H1 (cell line): ENCODE data around the gene MYBPC3. TPM values are rescaled to one million over a fixed set of nuclear protein-coding genes. Genes with fewer than 3 reads are reported as not detected.

ENCODE experiments used
- CTCF ChIA-PET: fragments of 300-600 bp; sonication (Branson Sonifier 250); formaldehyde crosslinking; loops from one replicate; lab custom pipeline; 2021; ENCODE audit not compliant: partially characterized antibody; lab: Charles Lee
- POLR2A ChIA-PET: fragments of 300-600 bp; sonication (Branson Sonifier 250); formaldehyde crosslinking; loops from one replicate; lab custom pipeline; 2021; ENCODE audit warnings: inconsistent platforms; ENCODE audit not compliant: partially characterized antibody; lab: Charles Lee
- DNase-seq, 2 experiments: peaks; one replicate each; pipeline versions ENCODE4 v3.0.0 to v3.0.0-alpha.2; 2010 to 2022; ENCODE audit warnings: low spot score in 2 of 2, low read depth in 1 of 2, mixed read lengths in 1 of 2
- FAIRE-seq: peaks from 2 replicates; lab custom pipeline; 2011; peaks lifted over from hg19 to GRCh38; lab: Jason Lieb, UNC
- H2AFZ ChIP-seq: 2 replicates; pipeline ENCODE4 v1.8.1; 2012; ENCODE audit warnings: low read length, inconsistent platforms
- H2AK5ac ChIP-seq: 2 replicates; pipeline ENCODE4 v1.6.1; 2013; ENCODE audit warnings: low read depth, low read length
- H2BK120ac ChIP-seq: replicated peaks from 2 replicates; pipeline ENCODE3; 2013; ENCODE audit warnings: low read depth, low read length, inconsistent platforms
- H2BK12ac ChIP-seq: 2 replicates; pipeline ENCODE4 v1.6.1; 2013; ENCODE audit warnings: low read depth, low read length
- H2BK15ac ChIP-seq: 2 replicates; pipeline ENCODE4 v1.6.1; 2013; ENCODE audit warnings: low read length
- H2BK20ac ChIP-seq: 2 replicates; pipeline ENCODE4 v1.6.1; 2013; ENCODE audit warnings: low read length
- H2BK5ac ChIP-seq: 2 replicates; pipeline ENCODE4 v1.6.1; 2013; ENCODE audit warnings: low read depth, low read length
- H3K14ac ChIP-seq: 2 replicates; pipeline ENCODE4 v1.6.1; 2013; ENCODE audit warnings: inconsistent platforms; ENCODE audit not compliant: insufficient read length
- H3K18ac ChIP-seq: 2 replicates; pipeline ENCODE4 v1.6.1; 2013; ENCODE audit warnings: low read length; ENCODE audit errors: extremely low read depth
- H3K23ac ChIP-seq: 2 replicates; pipeline ENCODE4 v1.6.1; 2013; ENCODE audit warnings: inconsistent platforms; ENCODE audit not compliant: insufficient read length
- H3K23me2 ChIP-seq: 2 replicates; pipeline ENCODE4 v1.6.1; 2013; ENCODE audit warnings: low read depth, low read length
- H3K27ac ChIP-seq: 2 replicates; pipeline ENCODE4 v1.6.1; 2011; ENCODE audit warnings: low read depth, low read length, inconsistent platforms
- H3K27me3 ChIP-seq, 4 experiments: replicated peaks in 1 of 4; 1 replicate in 1 of 4; 2 replicates in 3 of 4; pipeline versions ENCODE4 v1.6.1 to v1.8.1; 2011 to 2013; ENCODE audit warnings: low read length in 3 of 4, mild to moderate bottlenecking in 3 of 4, inconsistent platforms in 2 of 4, mixed read lengths in 2 of 4, moderate library complexity in 1 of 4; ENCODE audit not compliant: control insufficient read depth in 3 of 4, insufficient read depth in 3 of 4; ENCODE audit errors: extremely low read depth in 1 of 4
- H3K36me3 ChIP-seq, 4 experiments: 2 replicates each; pipeline versions ENCODE4 v1.6.1 to v1.8.1; 2011 to 2013; ENCODE audit warnings: mild to moderate bottlenecking in 4 of 4, low read length in 3 of 4, moderate library complexity in 2 of 4, control low read depth in 1 of 4, inconsistent platforms in 1 of 4; ENCODE audit not compliant: insufficient read depth in 4 of 4, control insufficient read depth in 2 of 4
- H3K4ac ChIP-seq: replicated peaks from 2 replicates; pipeline ENCODE3; 2013; ENCODE audit warnings: low read length, low read depth, mixed read lengths, inconsistent platforms; ENCODE audit not compliant: insufficient read length
- H3K4me1 ChIP-seq, 4 experiments: replicated peaks in 1 of 4; 1 replicate in 1 of 4; 2 replicates in 3 of 4; pipeline versions ENCODE4 v1.6.1 to v1.8.1; 2011 to 2013; ENCODE audit warnings: low read length in 3 of 4, inconsistent platforms in 2 of 4, mixed read lengths in 1 of 4; ENCODE audit not compliant: insufficient read depth in 4 of 4, control insufficient read depth in 3 of 4
- H3K4me2 ChIP-seq, 2 experiments: 2 replicates each; pipeline versions ENCODE4 v1.6.1 to v1.8.1; 2011 to 2013; ENCODE audit warnings: low read depth in 2 of 2, low read length in 2 of 2, control low read depth in 1 of 2, inconsistent platforms in 1 of 2, mild to moderate bottlenecking in 1 of 2; ENCODE audit not compliant: insufficient read depth in 1 of 2
- H3K4me3 ChIP-seq, 4 experiments: fragments of 200-600, 300-600 bp in 1 of 4; sonication (generic), shearing (Covaris generic), sonication (Bioruptor Twin) in 1 of 4; 2 replicates each; pipeline versions ENCODE4 v1.5.1 to v1.8.1; 2011 to 2016; ENCODE audit warnings: low read length in 4 of 4, low read depth in 3 of 4, control low read depth in 2 of 4, inconsistent platforms in 2 of 4, mild to moderate bottlenecking in 2 of 4, mixed read lengths in 1 of 4, moderate library complexity in 1 of 4; ENCODE audit not compliant: insufficient read depth in 2 of 4; ENCODE audit errors: extremely low read depth in 1 of 4
- H3K56ac ChIP-seq: replicated peaks from 2 replicates; pipeline ENCODE3; 2013; ENCODE audit warnings: low read depth, mild to moderate bottlenecking, mixed read lengths, low read length, inconsistent platforms; ENCODE audit not compliant: insufficient read length
- H3K79me1 ChIP-seq: 2 replicates; pipeline ENCODE4 v1.6.1; 2013; ENCODE audit warnings: low read depth, low read length, control low read depth
- H3K79me2 ChIP-seq, 2 experiments: 2 replicates each; pipeline versions ENCODE4 v1.6.1 to v1.8.1; 2012 to 2013; ENCODE audit warnings: low read length in 2 of 2, mild to moderate bottlenecking in 2 of 2, inconsistent platforms in 1 of 2; ENCODE audit not compliant: insufficient read depth in 2 of 2, control insufficient read depth in 1 of 2
- H3K9ac ChIP-seq, 4 experiments: replicated peaks in 1 of 4; 1 replicate in 1 of 4; 2 replicates in 3 of 4; pipeline versions ENCODE4 v1.6.1 to v1.8.1; 2011 to 2013; ENCODE audit warnings: low read depth in 3 of 4, low read length in 3 of 4, control low read depth in 2 of 4, mild to moderate bottlenecking in 2 of 4, moderate library complexity in 2 of 4, inconsistent platforms in 1 of 4; ENCODE audit errors: extremely low read depth in 1 of 4
- H3K9me3 ChIP-seq, 2 experiments: 2 replicates each; pipeline versions ENCODE4 v1.6.1 to v1.8.1; 2012 to 2013; ENCODE audit warnings: mild to moderate bottlenecking in 2 of 2, moderate library complexity in 2 of 2, control low read depth in 1 of 2, inconsistent platforms in 1 of 2, low read depth in 1 of 2, low read length in 1 of 2, mixed read lengths in 1 of 2; ENCODE audit not compliant: insufficient read depth in 2 of 2
- H4K20me1 ChIP-seq, 2 experiments: replicated peaks in 1 of 2; 2 replicates each; pipeline versions ENCODE3 to v1.8.1; 2011 to 2013; ENCODE audit warnings: inconsistent platforms in 2 of 2, low read length in 2 of 2, mild to moderate bottlenecking in 1 of 2; ENCODE audit not compliant: insufficient read depth in 2 of 2, control insufficient read depth in 1 of 2
- H4K5ac ChIP-seq: 2 replicates; pipeline ENCODE4 v1.6.1; 2013; ENCODE audit warnings: low read length, low read depth, mixed read lengths, inconsistent platforms; ENCODE audit not compliant: insufficient read length
- H4K8ac ChIP-seq: 2 replicates; pipeline ENCODE4 v1.8.0; 2013; ENCODE audit warnings: mild to moderate bottlenecking, moderate library complexity, low read length, inconsistent platforms; ENCODE audit not compliant: insufficient read depth; ENCODE audit errors: extremely low read depth
- H4K91ac ChIP-seq: replicated peaks from 2 replicates; pipeline ENCODE3; 2013; ENCODE audit warnings: low read length, mixed read lengths, inconsistent platforms; ENCODE audit not compliant: insufficient read length
- BACH1 ChIP-seq: IDR thresholded peaks from 2 replicates; pipeline ENCODE4 v1.6.1; 2012; ENCODE audit warnings: low read length, improper control_type of control experiment
- CEBPB ChIP-seq: IDR thresholded peaks from 2 replicates; pipeline ENCODE4 v1.6.1; 2012; ENCODE audit warnings: low read depth, low read length
- CHD2 ChIP-seq: IDR thresholded peaks from 2 replicates; pipeline ENCODE4 v1.6.1; 2012; ENCODE audit warnings: low read length, improper control_type of control experiment
- CTBP2 ChIP-seq: IDR thresholded peaks from 2 replicates; pipeline ENCODE4 v1.7.0; 2011; ENCODE audit warnings: borderline replicate concordance, mild to moderate bottlenecking, moderate library complexity, mixed read lengths, low read length; ENCODE audit not compliant: insufficient read depth, insufficient read length
- E2F6 ChIP-seq: IDR thresholded peaks from 2 replicates; pipeline ENCODE4 v1.6.1; 2012; ENCODE audit warnings: inconsistent platforms
- FOSL1 ChIP-seq: IDR thresholded peaks from 2 replicates; pipeline ENCODE4 v1.6.1; 2011; ENCODE audit warnings: mild to moderate bottlenecking, low read depth, low read length, moderate library complexity; ENCODE audit not compliant: insufficient read depth
- JUN ChIP-seq: IDR thresholded peaks from 2 replicates; pipeline ENCODE4 v1.6.1; 2011; ENCODE audit warnings: low read depth, mild to moderate bottlenecking, improper control_type of control experiment, low read length
- JUND ChIP-seq: IDR thresholded peaks from 2 replicates; pipeline ENCODE4 v1.6.1; 2011; ENCODE audit warnings: mild to moderate bottlenecking, improper control_type of control experiment, low read length
- KDM1A ChIP-seq: fragments of 200-600, 300-600 bp; sonication (generic); IDR thresholded peaks from 2 replicates; pipeline ENCODE4 v1.7.1; 2016; ENCODE audit warnings: mild to moderate bottlenecking, low read length, borderline replicate concordance
- RBBP5 ChIP-seq: IDR thresholded peaks from 2 replicates; pipeline ENCODE4 v1.7.1; 2012; ENCODE audit warnings: low read depth, mild to moderate bottlenecking, inconsistent platforms, low read length, moderate library complexity, borderline replicate concordance
- SRF ChIP-seq: IDR thresholded peaks from 2 replicates; pipeline ENCODE4 v1.6.1; 2011; ENCODE audit warnings: mild to moderate bottlenecking, low read depth, low read length, moderate library complexity
- YY1 ChIP-seq: IDR thresholded peaks from 2 replicates; pipeline ENCODE4 v1.6.1; 2011; ENCODE audit warnings: low read depth, mild to moderate bottlenecking, low read length
- WGBS, 2 experiments: shearing (Covaris generic) in 1 of 2; methylation state at CpG; one replicate each; pipeline versions ENCODE4 v1.1.6 to v1.1.7; 2013 to 2015; ENCODE audit warnings: low lambda C conversion rate in 2 of 2, mixed read lengths in 2 of 2, inconsistent platforms in 1 of 2, low coverage in 1 of 2, missing lambda C conversion rate in 1 of 2; ENCODE audit not compliant: insufficient replicate concordance in 2 of 2, insufficient coverage in 1 of 2, insufficient read length in 1 of 2; ENCODE audit errors: extremely low coverage in 1 of 2, missing lambda C conversion rate in 1 of 2; 5-methylcytosine and 5-hydroxymethylcytosine counted together
- polyA plus RNA-seq, 7 experiments: library from polyadenylated mRNA; depleted of rRNA in 3 of 7; stranded (reverse) in 5 of 7; unstranded in 2 of 7; fragments of >200 nt in 5 of 7; fragments of 200-250 nt in 2 of 7; gene quantifications; 1 replicate in 5 of 7; 2 replicates in 1 of 7; 4 replicates in 1 of 7; pipeline versions ENCODE4 v1.2.1 to v1.2.3, GENCODE V29; 2011 to 2013; ENCODE audit warnings: missing spikeins in 2 of 7, mixed read lengths in 2 of 7
- total RNA-seq: library from RNA; stranded (reverse); fragmentation: NEBNext Ultra II Directional; extraction: Animal tissue kit (Norgen Biotek cat#: 25700); gene quantifications from 2 replicates; pipeline ENCODE4 v1.2.1, GENCODE V29; 2021
- TF ChIP-seq, protein P1 (sequence below): IDR thresholded peaks from 2 replicates; pipeline ENCODE4 v1.6.1; 2012; ENCODE audit warnings: low read length, inconsistent platforms

MYBPC3 gene
- total and polyA plus RNA-seq, 2 of the 8 experiments (the other 6 are each of a cell fraction or from before 2014, with no cell fraction given) = 0.05 TPM; not detected in 1

GRCh38 chr11:47284151-47284550 lies 68.4 kb downstream of the MYBPC3 start:
- FAIRE-seq = no peak
- Histone ChIP-seq H3K27ac (no peak overlapping the region), H2BK20ac (no peak overlapping the region), H2AFZ (no peak overlapping the region), H3K14ac (no peak overlapping the region), H2AK5ac (no peak overlapping the region), H2BK120ac (no peak overlapping the region), H4K8ac (no peak overlapping the region), H3K4ac (no peak overlapping the region), H4K5ac (no peak overlapping the region), H4K91ac (no peak overlapping the region), H3K27me3 (no peaks in the 10 kb centered on the region; a peak in 1 of 7 replicates), H3K9me3 (no peaks in the 10 kb centered on the region), H3K4me3 (no peak overlapping the region), H3K56ac (no peak overlapping the region), H4K20me1 (peaks cover 2 to 7% of the 10 kb centered on the region in 2 experiments), H3K36me3 (peaks cover 31 to 70% (median 49%) of the 10 kb centered on the region in 4 experiments), H3K18ac (no peak overlapping the region), H3K23me2 (no peaks in the 10 kb centered on the region), H2BK12ac (no peak overlapping the region), H3K4me1 (no peaks in the 10 kb centered on the region), H2BK15ac (no peak overlapping the region), H3K9ac (no peak overlapping the region), H3K79me2 (no peaks in the 10 kb centered on the region), H3K23ac (no peak overlapping the region), H3K79me1 (no peaks in the 10 kb centered on the region), H3K4me2 (no peak overlapping the region), H2BK5ac (no peak overlapping the region)
- WGBS, 2 experiments = 87% methylated on average over 4 of the region's 4 CpGs; no CpG with 5 or more reads in 1 of the 2 experiments
- ChIA-PET POLR2A (no interaction called here), CTCF (interaction anchor here (1.1 to 2.8 kb wide), 4 partner anchors 25 to 131 kb away, joined by 3 to 9 read pairs (median 5); partner anchors contain the start of gene NR1H3)
- DNase-seq = no peak
- TF ChIP-seq JUND = no peak
- no peak for TF ChIP-seq CTBP2
- no peak for TF ChIP-seq CHD2
- TF ChIP-seq JUN = no peak
- TF ChIP-seq, protein P1, sequence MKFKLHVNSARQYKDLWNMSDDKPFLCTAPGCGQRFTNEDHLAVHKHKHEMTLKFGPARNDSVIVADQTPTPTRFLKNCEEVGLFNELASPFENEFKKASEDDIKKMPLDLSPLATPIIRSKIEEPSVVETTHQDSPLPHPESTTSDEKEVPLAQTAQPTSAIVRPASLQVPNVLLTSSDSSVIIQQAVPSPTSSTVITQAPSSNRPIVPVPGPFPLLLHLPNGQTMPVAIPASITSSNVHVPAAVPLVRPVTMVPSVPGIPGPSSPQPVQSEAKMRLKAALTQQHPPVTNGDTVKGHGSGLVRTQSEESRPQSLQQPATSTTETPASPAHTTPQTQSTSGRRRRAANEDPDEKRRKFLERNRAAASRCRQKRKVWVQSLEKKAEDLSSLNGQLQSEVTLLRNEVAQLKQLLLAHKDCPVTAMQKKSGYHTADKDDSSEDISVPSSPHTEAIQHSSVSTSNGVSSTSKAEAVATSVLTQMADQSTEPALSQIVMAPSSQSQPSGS = no peak
- no peak for TF ChIP-seq CEBPB
- no peak for TF ChIP-seq RBBP5
- no peak for TF ChIP-seq E2F6
- TF ChIP-seq FOSL1 = no peak
- TF ChIP-seq YY1 = no peak
- TF ChIP-seq KDM1A = no peak
- no peak for TF ChIP-seq SRF
- TF ChIP-seq BACH1 = no peak
